GM19351 (cell line): ENCODE results near the gene TRIM63.

Experiments
- ATAC-seq: cut with Tn5 transposase; IDR thresholded peaks from one replicate; pipeline ENCODE4 v1.9.1; 2021; ENCODE audit warnings: mild to moderate bottlenecking, moderate library complexity; ENCODE audit not compliant: unreplicated experiment

Gene TRIM63

DNA sequence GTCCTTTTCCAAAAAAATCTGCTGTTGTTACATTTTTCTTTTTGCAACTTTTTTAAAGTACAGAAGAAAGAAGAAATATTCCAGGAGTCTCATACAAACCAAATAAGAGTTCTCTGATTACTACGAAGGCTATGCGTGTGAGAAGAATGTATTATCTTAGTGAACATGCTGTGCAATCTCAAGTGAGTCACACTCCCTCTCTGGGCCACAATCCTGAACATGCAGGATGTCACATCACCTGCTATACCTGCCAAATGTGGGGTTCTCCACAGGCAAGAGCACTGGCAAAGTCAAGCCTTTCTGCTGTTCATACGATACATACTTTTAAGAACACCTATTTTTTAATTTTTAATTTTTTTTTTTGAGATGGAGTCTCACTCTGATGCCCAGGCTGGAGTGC lies 21.7 kb upstream of the TRIM63 start:
- no peak for ATAC-seq

DNA sequence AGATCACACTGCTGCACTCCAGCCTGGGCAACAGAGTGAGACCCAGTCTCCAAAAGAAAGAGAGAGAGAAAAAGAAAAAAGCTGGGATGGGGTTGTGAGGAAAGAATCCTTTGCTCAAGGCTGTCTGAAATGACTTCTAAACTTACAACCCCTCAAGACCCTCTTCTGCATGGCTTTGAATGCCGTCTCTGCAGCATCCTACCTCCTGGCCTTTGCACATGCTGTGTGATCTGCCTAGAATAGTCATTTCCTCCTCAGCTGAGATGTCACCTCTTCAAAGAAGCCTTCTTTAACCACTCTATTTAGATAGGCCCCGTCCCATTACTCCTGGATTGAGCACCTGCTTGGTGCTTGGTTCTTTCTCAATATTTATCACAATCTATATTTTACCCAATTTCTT lies 17.4 kb upstream of the TRIM63 start:
- ATAC-seq = no peak

DNA sequence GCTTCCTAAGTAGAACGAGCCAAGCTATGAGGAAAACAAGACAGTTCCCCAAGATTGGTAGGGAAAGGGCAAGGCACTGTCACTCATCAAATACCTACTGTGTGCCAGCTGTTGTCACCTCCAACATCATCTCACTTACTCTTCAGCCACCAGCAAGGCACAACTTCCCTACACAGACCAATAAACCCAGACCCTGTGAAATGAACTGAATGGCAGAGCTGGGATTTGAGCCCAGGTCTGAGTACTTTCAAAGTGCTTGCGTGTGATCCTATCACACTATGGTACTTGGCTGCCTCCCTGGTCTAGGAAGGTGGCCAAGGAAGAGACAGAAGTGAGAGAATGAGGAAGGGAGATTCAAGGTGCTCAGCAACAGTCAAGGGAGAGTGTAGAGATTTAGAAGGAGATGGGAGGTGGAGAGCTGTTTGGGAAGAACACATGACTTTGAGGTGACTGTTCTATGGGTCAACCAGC lies 16.7 kb upstream of the TRIM63 start:
- no peak for ATAC-seq

DNA sequence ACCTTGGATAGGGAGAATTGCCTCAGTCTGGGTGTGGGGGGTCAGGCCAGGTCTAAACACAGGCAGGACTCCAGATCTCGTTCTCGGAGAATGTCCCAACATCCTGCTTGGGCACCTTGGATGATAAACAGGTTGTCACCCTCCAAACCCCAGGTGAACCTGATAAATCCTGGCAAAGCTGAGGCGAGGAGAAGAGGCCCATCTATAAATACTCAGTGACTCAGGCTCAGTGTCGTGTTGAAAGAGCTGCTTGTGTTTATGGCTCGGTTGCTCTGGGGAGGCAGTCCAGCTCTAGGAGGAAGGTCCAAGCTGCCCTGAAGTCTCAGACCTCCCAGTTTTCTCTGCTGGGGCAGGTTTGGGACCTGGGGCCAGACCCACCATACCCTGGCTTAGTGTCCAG lies 15.8 kb upstream of the TRIM63 start:
- ATAC-seq = no peak

DNA sequence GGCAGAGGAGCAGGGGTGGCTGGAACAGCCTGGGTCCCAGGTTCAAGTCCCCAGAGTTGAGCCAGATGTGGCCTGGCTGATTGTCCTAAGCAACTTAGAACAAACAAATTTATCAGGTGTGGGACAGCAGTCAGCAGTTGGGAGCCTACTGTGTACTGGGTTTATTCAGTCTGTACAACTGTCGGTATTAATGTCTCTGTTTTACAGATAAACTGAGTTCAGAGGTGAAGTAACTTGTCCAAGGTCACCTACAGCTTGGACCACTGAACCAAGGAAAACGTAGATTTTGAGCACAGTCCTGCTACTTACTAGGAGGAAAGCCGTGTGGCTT lies 14.6 kb upstream of the TRIM63 start:
- no peak for ATAC-seq

DNA sequence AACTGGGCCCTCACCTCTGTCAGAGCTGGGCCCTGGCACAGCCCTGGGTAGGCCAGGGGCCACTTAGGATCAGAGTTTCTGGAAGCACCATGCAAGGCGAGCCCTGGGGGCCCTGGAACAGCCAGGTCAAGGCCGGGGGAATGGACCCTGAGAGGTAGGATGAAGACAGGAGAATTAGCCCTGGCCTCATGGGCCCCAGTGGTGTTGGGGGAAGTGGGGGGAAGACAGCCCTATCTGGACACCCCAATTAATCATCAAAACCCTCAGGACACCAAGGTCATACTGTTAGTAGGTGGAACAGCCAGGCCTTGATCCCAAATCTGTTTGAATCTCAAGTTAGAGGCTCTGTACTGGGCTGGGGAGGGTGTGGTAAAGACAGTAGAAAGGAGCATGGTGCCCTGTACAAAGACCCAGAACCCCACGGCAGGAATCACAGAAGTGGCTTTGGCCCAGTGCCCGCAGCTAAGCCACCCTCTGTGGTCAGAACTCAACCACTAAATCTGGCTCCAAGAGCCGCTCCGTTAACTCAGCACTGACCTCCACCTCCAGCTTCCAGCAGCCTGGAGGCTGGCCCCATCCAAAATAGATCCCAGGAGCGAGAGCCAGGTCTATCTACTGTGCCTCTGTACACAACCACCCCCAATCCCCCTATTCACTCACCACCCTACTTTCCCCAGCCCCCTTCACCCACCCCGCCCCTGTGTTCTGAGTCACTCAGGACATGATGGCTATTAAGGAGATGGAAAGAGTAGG lies 14.0 kb upstream of the TRIM63 start:
- ATAC-seq = no peak

DNA sequence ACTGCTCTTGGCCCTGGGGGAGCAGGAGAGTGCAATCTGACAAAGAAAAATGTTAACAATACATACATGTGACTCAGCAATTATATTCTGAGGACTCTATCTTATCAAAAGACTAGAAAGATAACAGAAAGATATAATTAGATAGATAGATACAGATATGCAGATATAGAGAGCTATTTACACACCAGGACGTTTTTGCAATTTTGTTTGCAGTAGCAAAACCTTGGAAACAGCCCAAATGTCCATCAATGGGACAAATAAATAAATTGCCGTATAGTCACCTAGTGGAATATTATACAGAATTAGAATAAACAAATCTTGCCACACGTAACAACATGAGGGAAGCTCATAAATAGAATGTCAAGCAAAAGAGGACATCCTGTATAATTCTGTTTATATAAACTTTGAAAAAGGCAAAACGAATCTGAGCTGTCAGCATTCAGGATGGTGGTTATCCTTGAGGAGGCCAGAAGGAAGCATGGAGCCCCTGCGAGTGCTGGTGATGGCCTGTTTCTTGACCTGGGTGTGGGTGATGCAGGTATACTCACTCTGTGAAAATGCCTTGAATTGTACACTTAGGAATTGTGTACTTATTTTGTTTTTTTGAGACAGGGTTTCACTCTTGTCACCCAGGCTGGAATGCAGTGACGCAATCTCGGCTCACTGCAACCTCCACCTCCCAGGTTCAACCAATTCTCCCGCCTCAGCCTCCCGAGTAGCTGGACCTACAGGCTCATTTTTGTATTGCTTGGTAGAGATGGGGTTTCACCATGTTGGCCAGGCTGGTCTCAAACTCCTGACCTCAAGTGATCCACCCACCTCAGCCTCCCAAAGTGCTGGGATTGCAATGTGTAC lies 12.8 kb upstream of the TRIM63 start:
- ATAC-seq = no peak

DNA sequence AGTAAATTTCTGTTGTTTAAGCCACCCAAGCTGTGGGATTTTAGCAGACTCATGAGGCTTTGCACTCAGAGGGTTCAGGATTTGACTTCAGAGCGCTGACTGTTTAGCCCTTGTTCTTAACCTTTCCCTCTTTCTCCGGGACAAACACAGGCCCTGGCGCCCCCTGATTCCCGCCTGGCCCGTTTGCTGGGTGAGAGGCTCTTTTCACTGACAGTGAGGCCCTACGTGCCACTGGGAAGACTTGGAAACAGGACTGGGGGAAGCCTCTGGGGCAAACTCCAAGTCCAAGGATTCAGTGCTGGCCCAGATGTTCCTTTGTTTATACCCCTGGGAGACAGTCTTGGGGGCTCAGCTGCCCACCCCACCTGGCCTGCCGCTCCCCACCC lies 11.7 kb upstream of the TRIM63 start:
- ATAC-seq = no peak

DNA sequence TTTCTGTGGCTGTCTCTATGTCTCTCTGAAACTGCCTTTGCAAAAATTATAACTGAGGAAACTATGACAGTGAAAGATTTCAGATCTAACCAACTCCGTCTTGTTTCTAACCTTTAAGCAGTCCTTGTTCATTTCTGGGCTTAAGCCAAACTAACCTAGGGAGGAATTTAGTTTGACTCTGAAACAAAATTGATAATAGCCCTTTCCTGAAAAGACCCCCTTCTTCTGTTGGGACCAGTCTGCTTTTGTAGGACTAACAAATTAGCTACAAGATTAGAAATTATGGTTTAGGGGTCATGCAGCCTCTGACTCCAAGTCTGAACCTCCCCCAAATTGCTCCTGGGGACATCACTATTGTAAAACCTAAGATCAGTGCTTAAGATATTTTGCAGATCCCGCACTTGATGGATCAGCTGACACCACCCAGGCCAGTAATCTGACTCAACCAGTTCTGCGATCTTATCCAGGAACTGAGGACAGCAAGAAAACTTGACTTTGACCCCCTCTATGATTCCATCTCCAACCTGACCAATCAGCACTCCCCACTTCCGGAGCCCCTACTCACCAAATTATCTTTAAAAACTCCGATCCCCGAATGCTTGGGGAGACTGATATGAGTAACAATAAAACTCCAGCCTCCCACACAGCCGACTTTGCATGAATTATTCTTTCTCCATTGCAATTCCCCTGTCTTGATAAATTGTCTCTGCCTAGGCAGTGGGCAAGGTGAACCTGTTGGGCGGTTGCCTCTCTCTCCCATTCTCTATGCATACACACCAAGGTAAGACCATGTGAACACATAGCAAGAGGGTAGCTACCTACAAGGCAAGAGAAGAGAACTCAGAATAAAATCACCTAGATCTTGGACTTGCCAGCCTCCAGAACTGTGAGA lies 11.1 kb upstream of the TRIM63 start:
- no peak for ATAC-seq

DNA sequence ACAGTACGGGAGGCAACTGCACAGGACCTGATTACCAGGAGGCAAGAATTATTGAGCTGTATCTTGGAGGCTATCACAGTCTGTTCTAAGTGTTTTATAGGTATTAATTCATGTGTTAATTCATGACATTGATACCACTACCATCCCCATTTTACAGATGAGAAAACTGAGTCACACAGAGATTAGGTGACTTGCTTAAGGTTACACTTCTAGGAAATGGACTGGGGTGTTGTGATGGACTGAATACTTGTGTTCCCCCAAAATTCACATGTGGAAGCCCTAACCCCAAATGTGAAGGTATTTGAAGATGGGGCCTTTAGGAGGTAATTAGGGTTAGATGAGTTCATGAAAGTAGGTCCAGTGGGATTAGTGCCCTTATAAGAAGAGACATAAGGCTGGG lies 10.1 kb upstream of the TRIM63 start:
- ATAC-seq = no peak

DNA sequence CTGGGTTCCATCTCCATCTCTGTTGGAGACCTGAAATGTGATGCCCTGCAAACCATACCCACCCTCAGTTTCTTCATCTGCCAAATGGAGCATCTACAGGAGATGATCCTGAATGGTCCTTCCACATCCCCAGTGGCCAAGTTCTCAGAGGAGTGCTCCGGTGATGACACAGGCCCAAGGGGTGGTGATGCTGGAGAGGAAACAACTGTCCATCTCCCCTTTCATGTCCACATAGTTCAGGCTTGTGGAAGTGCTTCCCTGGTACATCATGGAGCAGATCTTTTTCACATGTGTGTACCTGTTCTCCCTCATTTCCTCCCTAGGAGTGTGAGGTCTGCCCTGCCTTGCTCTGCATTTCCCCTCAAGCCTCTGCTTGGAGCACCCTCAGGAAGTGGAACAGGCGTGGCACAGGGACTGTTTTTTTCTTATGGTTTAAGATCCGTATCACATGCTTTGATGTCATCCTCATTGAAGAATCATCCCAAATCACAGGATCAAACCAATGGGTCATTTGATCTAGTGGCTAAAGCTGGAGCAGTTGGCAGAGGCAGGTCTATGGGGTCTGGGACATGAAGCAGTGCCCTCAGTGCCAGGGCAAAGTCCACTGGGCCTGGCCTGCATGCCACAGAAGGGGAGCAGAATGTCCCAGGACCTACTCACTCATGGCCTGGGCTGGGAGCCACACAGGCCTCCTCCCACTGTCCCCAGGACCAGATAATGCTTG lies 8.2 kb upstream of the TRIM63 start:
- ATAC-seq = no peak

DNA sequence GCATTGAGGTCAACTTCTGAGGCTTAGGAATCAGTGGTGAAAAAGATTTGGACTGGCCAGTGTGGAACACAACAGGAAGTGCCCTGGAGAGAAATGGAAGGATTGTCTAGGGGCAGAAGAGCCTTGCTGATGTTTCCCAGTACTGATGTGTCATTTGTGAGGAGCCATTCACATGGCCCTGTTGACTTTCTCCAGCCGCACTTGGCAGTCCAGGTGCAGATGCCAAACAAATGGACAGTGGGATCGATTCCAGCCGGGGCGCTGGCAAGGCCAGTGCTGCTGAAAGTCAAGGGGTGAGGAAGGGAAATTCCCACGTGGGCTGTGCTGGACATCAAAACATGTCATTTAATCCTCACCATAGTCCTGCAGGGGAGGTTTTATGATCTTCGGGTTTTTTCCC lies 4.9 kb upstream of the TRIM63 start:
- no peak for ATAC-seq

DNA sequence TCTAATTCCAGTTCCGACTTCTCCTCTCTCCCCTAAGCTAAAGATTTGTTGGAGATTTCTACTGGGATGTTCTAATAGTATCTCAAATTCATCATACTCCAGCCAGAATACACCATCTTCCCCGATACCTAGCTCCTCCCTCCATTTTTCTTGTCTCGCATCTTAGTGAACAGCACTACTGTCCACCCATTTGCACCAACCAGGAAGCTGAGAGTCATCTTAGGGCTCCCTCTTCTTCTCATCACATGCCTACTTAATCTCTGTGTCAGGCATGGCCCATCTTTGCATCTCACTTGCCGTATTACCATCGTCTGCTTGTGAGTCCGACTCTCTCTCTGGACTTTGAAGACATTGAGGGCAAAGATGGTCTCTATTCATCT lies 3.5 kb upstream of the TRIM63 start:
- ATAC-seq = no peak

DNA sequence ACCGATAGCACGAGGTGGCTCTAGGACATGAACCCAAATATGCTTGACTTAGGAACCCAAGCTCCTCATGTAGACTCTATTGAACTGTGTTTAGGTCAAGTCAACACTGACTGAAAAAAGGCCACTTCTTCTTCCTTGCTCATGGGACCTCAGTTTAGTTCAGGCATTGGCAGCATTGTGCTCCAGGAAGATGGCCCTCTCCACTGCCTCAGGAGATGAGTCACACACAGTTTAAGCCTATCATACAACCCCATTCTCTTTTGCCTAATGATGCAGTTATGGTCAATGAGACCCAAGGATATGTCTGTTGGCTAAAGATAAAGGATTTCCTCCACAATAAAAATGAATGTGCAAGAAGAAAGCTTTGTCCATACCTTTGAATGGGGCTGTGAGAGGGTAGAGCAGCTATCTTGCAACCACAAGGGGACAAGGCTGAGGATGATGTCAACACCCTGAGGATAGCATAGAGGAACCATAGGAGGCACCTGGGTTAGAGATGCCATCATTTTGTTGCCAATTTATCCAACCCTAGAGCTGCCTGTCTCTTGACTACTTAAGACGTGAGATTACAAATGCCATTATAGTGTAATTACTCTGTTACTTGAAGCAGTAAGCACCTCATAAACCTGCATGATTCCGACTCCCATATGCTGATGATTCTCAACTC lies 3.0 kb upstream of the TRIM63 start:
- no peak for ATAC-seq

DNA sequence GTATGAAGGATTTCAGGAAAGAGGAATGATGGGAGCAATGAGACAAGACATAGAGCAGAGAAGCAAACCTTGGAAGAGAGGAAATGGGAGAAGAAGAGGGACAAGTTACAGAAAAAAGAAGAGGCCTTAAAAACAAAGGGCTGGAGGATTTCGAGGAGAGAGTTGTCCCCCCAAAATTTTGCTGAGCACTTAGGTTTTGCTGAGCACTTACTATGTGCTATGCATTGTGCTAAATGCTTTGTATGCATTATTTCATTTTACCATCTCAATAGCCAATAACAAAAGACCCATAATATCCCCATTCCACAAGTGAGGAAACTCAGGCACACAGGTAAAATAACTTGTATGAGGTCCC lies 2.5 kb upstream of the TRIM63 start:
- ATAC-seq = no peak

DNA sequence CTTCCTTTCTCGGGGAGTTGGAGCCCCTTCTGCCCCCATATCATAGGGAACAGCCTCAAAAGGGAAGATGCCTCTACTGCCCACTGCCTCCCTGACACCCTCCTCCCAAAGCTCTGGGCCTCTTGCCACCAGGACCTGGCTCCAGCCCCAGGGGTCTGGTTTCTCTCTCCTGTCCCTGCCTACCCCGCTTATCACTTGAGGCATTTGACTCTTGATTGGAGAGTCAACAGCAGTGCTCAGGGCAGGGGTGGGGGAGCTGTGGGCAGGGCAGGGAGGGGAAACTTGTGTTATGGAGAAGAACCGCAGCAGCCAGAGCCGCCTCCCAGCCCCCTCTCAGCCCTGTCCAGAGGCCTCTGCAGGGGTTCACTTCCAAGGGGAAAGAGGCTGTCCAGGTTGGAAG lies 573 bp downstream of the TRIM63 start:
- ATAC-seq = no peak

DNA sequence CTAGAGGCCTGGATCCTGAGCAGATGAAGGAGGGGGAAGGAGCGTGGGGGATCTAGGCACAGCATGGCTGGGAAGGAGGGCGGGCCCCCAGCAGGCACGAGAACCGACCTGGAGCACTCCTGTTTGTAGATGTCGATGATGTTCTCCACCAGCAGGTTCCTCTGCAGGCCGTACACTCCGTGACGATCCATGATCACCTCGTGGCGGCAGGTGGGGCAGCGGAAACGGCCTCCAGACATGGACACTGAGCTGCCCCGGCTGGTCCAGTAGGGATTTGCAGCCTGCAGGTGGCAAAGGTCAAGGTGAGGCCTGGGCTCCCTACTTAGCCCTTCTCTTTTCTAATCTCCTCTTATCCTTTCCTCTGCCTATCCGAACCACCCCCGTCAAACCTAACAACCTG lies 1.3 kb downstream of the TRIM63 start:
- no peak for ATAC-seq

DNA sequence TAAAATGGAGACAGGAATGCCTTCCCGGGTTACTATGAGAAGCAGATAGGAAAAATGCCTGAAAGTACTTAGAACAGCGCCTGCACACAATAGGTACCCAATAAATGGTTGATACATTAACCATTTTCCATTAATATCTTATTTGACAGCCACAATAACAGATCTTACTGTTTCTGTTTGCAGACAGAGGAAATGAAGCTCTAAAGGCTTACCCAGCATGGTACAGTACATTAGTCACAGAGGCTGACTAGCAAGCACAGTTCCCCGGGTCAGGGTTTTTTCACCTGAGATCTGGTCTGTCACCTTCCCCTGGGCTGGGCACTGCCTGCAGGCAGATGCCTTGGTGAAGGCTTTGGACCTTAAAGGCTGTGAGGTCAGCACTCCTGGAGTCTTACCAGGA lies 2.9 kb downstream of the TRIM63 start:
- ATAC-seq = no peak

DNA sequence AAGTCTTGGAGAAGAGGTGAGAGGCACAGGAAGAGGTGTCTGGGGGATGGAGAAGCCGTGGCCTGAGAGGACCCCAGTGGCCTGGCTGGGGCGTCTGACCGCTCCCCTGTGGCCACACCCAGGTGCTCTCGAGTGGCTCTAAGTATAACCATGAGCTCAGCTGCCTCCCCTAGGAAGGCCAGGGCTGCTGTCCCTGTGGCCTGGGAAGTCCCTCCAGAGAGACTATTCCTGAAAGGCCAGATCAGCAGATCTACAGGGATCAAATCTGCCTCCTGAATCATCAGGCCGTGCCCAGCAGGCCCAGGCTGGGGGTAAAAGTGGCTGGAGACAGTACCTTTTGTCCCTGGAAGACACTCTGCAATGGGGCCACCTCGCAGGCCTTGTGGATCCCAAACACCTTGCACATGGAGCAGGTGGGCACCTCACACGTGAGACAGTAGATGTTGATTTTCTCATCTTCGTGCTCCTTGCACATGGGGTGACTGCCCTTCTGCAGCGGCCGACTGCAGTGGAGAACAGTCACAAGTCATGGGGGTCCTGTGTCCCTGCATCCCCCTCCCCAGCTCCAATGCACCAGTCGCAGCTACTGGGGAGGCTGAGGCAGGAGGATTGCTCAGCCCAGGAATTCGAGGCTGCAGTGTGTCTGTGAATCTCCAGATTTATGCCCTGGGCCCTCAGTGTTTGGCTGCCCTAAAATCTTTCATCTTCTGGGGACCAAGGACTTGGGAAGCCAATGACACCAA lies 6.4 kb downstream of the TRIM63 start:
- ATAC-seq = no peak

DNA sequence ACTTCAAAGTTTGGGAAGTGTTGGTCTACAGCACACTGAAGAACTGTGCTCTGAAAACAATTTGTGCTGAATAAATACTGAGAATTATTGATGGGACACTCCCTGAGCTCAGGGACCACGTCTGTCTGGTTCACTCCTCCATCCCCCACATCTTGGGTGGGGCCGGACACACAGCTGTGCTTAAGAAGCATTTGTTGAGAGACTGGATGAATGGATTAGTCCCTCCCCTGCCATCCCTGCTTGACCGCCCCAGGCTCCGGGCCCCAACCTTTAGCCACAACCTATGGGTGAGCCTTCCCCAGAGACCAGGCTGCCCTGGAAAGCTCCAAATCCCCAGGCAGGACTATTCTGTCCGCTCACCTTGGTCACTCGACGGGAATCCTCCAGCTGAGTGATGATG lies 7.5 kb downstream of the TRIM63 start:
- ATAC-seq = no peak
